Bronchial epithelial cell (primary cell): Measurements from ENCODE around the gene TTC7B. TPM values are rescaled to one million over a fixed set of nuclear protein-coding genes. Genes with fewer than 3 reads are reported as not detected.

Experiments used
- DNase-seq: peaks from one replicate; pipeline ENCODE4 v3.0.0-alpha.2; 2010; ENCODE audit warnings: low read depth
- FAIRE-seq: peaks from 2 replicates; lab custom pipeline; 2011; peaks lifted over from hg19 to GRCh38; lab: Jason Lieb, UNC
- H3K27me3 ChIP-seq: 2 replicates; pipeline ENCODE4 v1.5.1; 2011; ENCODE audit warnings: low read length; ENCODE audit not compliant: control insufficient read depth, insufficient read depth
- H3K36me3 ChIP-seq: 2 replicates; pipeline ENCODE4 v1.5.1; 2011; ENCODE audit warnings: low read length; ENCODE audit not compliant: control insufficient read depth, insufficient read depth
- H3K4me3 ChIP-seq: 2 replicates; pipeline ENCODE4 v1.5.1; 2011; ENCODE audit warnings: mild to moderate bottlenecking, low read depth, low read length, control low read depth
- CTCF ChIP-seq: IDR thresholded peaks from 2 replicates; pipeline ENCODE4 v1.5.1; 2011; ENCODE audit warnings: mild to moderate bottlenecking, moderate library complexity, low read length, control low read depth, inconsistent platforms; ENCODE audit not compliant: insufficient read depth, severe bottlenecking
- total RNA-seq: library from RNA; depleted of rRNA; stranded (reverse); fragments of >200 nt; gene quantifications from 2 replicates; pipeline ENCODE4 v1.2.1, GENCODE V29; 2014

Gene TTC7B
- total RNA-seq, 1 donor from 2014 or later = 2.9 TPM

GRCh38 chr14:90777358-90777757, 38.9 kb downstream of the TTC7B start:
- no peaks in the 10 kb centered on the region for H3K27me3 ChIP-seq
- H3K36me3 ChIP-seq = no peaks in the 10 kb centered on the region
- no peak overlapping the region for H3K4me3 ChIP-seq
- DNase-seq (no peak), FAIRE-seq (no peak)
- TF ChIP-seq CTCF = no peak

GRCh38 chr14:90775441-90775840, 40.8 kb downstream of the TTC7B start:
- Histone ChIP-seq H3K36me3 (no peaks in the 10 kb centered on the region), H3K4me3 (no peak overlapping the region), H3K27me3 (no peaks in the 10 kb centered on the region)
- FAIRE-seq = no peak
- no peak for DNase-seq
- no peak for TF ChIP-seq CTCF

GRCh38 chr14:90774316-90774715, 41.9 kb downstream of the TTC7B start:
- H3K36me3 ChIP-seq = no peaks in the 10 kb centered on the region
- TF ChIP-seq CTCF = no peak
- no peaks in the 10 kb centered on the region for H3K27me3 ChIP-seq
- no peak overlapping the region for H3K4me3 ChIP-seq
- FAIRE-seq (no peak), DNase-seq (no peak)

- FAIRE-seq (no peak), DNase-seq (no peak)
- no peak for TF ChIP-seq CTCF
These were observed 42.5 kb downstream of the TTC7B start for GRCh38 chr14:90773705-90774104.

GRCh38 chr14:90773196-90773486, 43.1 kb downstream of the TTC7B start:
- H3K4me3 ChIP-seq = no peak overlapping the region
- H3K36me3 ChIP-seq = no peaks in the 10 kb centered on the region
- TF ChIP-seq CTCF = no peak
- FAIRE-seq = no peak
- no peak for DNase-seq
- no peaks in the 10 kb centered on the region for H3K27me3 ChIP-seq

More at GRCh38 chr14:90773705-90774104, 42.5 kb downstream of the TTC7B start:
- Histone ChIP-seq H3K36me3 (no peaks in the 10 kb centered on the region), H3K27me3 (no peaks in the 10 kb centered on the region), H3K4me3 (no peak overlapping the region)

GRCh38 chr14:90767899-90768298, 48.3 kb downstream of the TTC7B start:
- Histone ChIP-seq H3K36me3 (no peaks in the 10 kb centered on the region), H3K4me3 (no peak overlapping the region), H3K27me3 (no peaks in the 10 kb centered on the region)
- no peak for TF ChIP-seq CTCF
- no peak for DNase-seq
- no peak for FAIRE-seq
